ENCODE results near the gene CBX5. TPM values are rescaled to one million over a fixed set of nuclear protein-coding genes. Genes with fewer than 3 reads are reported as not detected.

The CBX5 gene
- total and polyA plus RNA-seq, 9 of the 15 experiments (the other 6 are each of a cell fraction or from before 2014, with no cell fraction given): 32.6 to 102 (median 59.2) TPM

- TF ChIP-seq CBFB (CRISPR knock-in tag; IDR thresholded peaks at IDR 0.05) (no peak), GTF2E2 (tag; IDR thresholded peaks at IDR 0.05) (no peak), THRAP3 (IDR thresholded peaks at IDR 0.05; ENCODE audit: borderline replicate concordance) (peak; percentile 74; the same call in 1 of the 2 replicates), TRIM25 (IDR thresholded peaks at IDR 0.05; ENCODE audit: borderline replicate concordance) (no peak), NR2C2 (CRISPR knock-in tag; IDR thresholded peaks at IDR 0.05) (no peak), NR2C2 (tag; IDR thresholded peaks at IDR 0.05) (no peak), RBFOX2 (IDR thresholded peaks at IDR 0.05; ENCODE audit: low read depth, low read length) (peak; percentile 65), RFX7 (CRISPR knock-in tag; IDR thresholded peaks at IDR 0.05) (0 out of 2 replicates have a peak, but pooled peaks have one; percentile 20), CGGBP1 (CRISPR knock-in tag; IDR thresholded peaks at IDR 0.05) (no peak; the same call in none of the 2 replicates), PHTF2 (CRISPR knock-in tag; IDR thresholded peaks at IDR 0.05) (no peak), ZNF165 (CRISPR knock-in tag; IDR thresholded peaks at IDR 0.05; ENCODE audit: borderline replicate concordance) (no peak), ZNF717 (CRISPR knock-in tag; IDR thresholded peaks at IDR 0.05) (no peak), GABPB2 (CRISPR knock-in tag; conservative IDR thresholded peaks at IDR 0.05) (no peak), MAX (CRISPR knock-in tag; IDR thresholded peaks at IDR 0.05) (no peak), PHB2 (IDR thresholded peaks at IDR 0.05; ENCODE audit: low read depth) (no peak), CLOCK (CRISPR knock-in tag; IDR thresholded peaks at IDR 0.05; ENCODE audit: borderline replicate concordance) (no peak), NELFE (IDR thresholded peaks at IDR 0.05; ENCODE audit: insufficient read depth, insufficient read length) (no peak), ZNF184 (CRISPR knock-in tag; IDR thresholded peaks at IDR 0.05) (no peak), ZBTB12 (CRISPR knock-in tag; IDR thresholded peaks at IDR 0.05) (no peak), ILF3 (IDR thresholded peaks at IDR 0.05; ENCODE audit: borderline replicate concordance) (peak; percentile 39; the same call in 1 of the 2 replicates)
- TF ChIP-seq, protein P1, sequence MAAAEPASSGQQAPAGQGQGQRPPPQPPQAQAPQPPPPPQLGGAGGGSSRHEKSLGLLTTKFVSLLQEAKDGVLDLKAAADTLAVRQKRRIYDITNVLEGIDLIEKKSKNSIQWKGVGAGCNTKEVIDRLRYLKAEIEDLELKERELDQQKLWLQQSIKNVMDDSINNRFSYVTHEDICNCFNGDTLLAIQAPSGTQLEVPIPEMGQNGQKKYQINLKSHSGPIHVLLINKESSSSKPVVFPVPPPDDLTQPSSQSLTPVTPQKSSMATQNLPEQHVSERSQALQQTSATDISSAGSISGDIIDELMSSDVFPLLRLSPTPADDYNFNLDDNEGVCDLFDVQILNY (CRISPR knock-in tag; IDR thresholded peaks at IDR 0.05): no peak
Observed at GRCh38 chr12:54286042-54287030, 6.4 kb upstream of the CBX5 start (continued).
